ENCODE data around the gene TFPI. TPM values are rescaled to one million over a fixed set of nuclear protein-coding genes. Genes with fewer than 3 reads are reported as not detected.

TFPI gene
- total RNA-seq, 2 donors from 2014 or later: 33.0 to 34.3 TPM

- no peaks in the 10 kb centered on the region for H3K36me3 ChIP-seq (ENCODE audit: control insufficient read depth, insufficient read depth, low read length)
- H3K4me1 ChIP-seq (ENCODE audit: control insufficient read depth, insufficient read depth, low read length): no peaks in the 10 kb centered on the region
- H3K4me3 Mint-ChIP-seq: no peak overlapping the region
- no peak overlapping the region for H3K27ac Mint-ChIP-seq
- no peaks in the 10 kb centered on the region for H3K9me3 ChIP-seq (ENCODE audit: control insufficient read depth, low read length)
- no peaks in the 10 kb centered on the region for H3K27me3 ChIP-seq (ENCODE audit: control insufficient read depth, insufficient read depth, low read length, poor library complexity, severe bottlenecking)
- H3K4me3 ChIP-seq (ENCODE audit: low read length): no peak overlapping the region
- DNase-seq: no peak
- H3K36me3 Mint-ChIP-seq (ENCODE audit: low read depth): no peaks in the 10 kb centered on the region
- no peak overlapping the region for H3K27ac ChIP-seq (ENCODE audit: low read depth, low read length)
- H3K9me3 Mint-ChIP-seq: no peaks in the 10 kb centered on the region
- no peak overlapping the region for H3K9ac ChIP-seq (ENCODE audit: extremely low read depth, low read length, poor library complexity, severe bottlenecking)
- 54% methylated on average over 4 of the region's 4 CpGs; no CpG with 5 or more reads in 1 of the 2 experiments for WGBS, 2 experiments (ENCODE audit: insufficient coverage in 1 of 2, insufficient read length in 1 of 2)
- no peaks in the 10 kb centered on the region for H3K27me3 Mint-ChIP-seq (ENCODE audit: insufficient read depth)
- no peaks in the 10 kb centered on the region for H3K4me1 Mint-ChIP-seq
- no peak for TF ChIP-seq CTCF (conservative IDR thresholded peaks at IDR 0.05)
Observed at GRCh38 chr2:187435756-187436155, 118.5 kb downstream of the TFPI start.

- H3K9me3 ChIP-seq (ENCODE audit: control insufficient read depth, low read length): no peaks in the 10 kb centered on the region
- 86 to 88% methylated on average over 1 to 3 of the region's 3 CpGs for WGBS, 2 experiments (ENCODE audit: insufficient coverage in 1 of 2, insufficient read length in 1 of 2)
- no peaks in the 10 kb centered on the region for H3K36me3 ChIP-seq (ENCODE audit: control insufficient read depth, insufficient read depth, low read length)
- Mint-ChIP-seq H3K27me3 (ENCODE audit: insufficient read depth) (no peaks in the 10 kb centered on the region), H3K9me3 (no peaks in the 10 kb centered on the region), H3K36me3 (ENCODE audit: low read depth) (no peaks in the 10 kb centered on the region), H3K4me3 (no peak overlapping the region), H3K4me1 (no peaks in the 10 kb centered on the region), H3K27ac (no peak overlapping the region)
- DNase-seq: no peak
- H3K4me3 ChIP-seq (ENCODE audit: low read length): no peak overlapping the region
- no peak overlapping the region for H3K27ac ChIP-seq (ENCODE audit: low read depth, low read length)
- no peak overlapping the region for H3K9ac ChIP-seq (ENCODE audit: extremely low read depth, low read length, poor library complexity, severe bottlenecking)
- no peaks in the 10 kb centered on the region for H3K4me1 ChIP-seq (ENCODE audit: control insufficient read depth, insufficient read depth, low read length)
- TF ChIP-seq CTCF (conservative IDR thresholded peaks at IDR 0.05): no peak
- H3K27me3 ChIP-seq (ENCODE audit: control insufficient read depth, insufficient read depth, low read length, poor library complexity, severe bottlenecking): no peaks in the 10 kb centered on the region
Observed at GRCh38 chr2:187435078-187435477, 119.2 kb downstream of the TFPI start.

- no peak overlapping the region for H3K27ac ChIP-seq (ENCODE audit: low read depth, low read length)
- no peak overlapping the region for H3K27ac Mint-ChIP-seq
- no peaks in the 10 kb centered on the region for H3K27me3 ChIP-seq (ENCODE audit: control insufficient read depth, insufficient read depth, low read length, poor library complexity, severe bottlenecking)
- H3K27me3 Mint-ChIP-seq (ENCODE audit: insufficient read depth): no peaks in the 10 kb centered on the region
- no peaks in the 10 kb centered on the region for H3K36me3 ChIP-seq (ENCODE audit: control insufficient read depth, insufficient read depth, low read length)
- H3K4me1 Mint-ChIP-seq: no peaks in the 10 kb centered on the region
- H3K4me3 Mint-ChIP-seq: no peak overlapping the region
- H3K4me3 ChIP-seq (ENCODE audit: low read length): no peak overlapping the region
- TF ChIP-seq CTCF (conservative IDR thresholded peaks at IDR 0.05): no peak
- H3K4me1 ChIP-seq (ENCODE audit: control insufficient read depth, insufficient read depth, low read length): no peaks in the 10 kb centered on the region
- DNase-seq: no peak
- 100% methylated on average over 1 of the region's 1 CpG; no CpG with 5 or more reads in 1 of the 2 experiments for WGBS, 2 experiments (ENCODE audit: insufficient coverage in 1 of 2, insufficient read length in 1 of 2)
- H3K9ac ChIP-seq (ENCODE audit: extremely low read depth, low read length, poor library complexity, severe bottlenecking): no peak overlapping the region
- H3K36me3 Mint-ChIP-seq (ENCODE audit: low read depth): no peaks in the 10 kb centered on the region
- no peaks in the 10 kb centered on the region for H3K9me3 Mint-ChIP-seq
- no peaks in the 10 kb centered on the region for H3K9me3 ChIP-seq (ENCODE audit: control insufficient read depth, low read length)
Observed at GRCh38 chr2:187434342-187434785, 119.9 kb downstream of the TFPI start.
